GM12878 (cell line): ENCODE data around the gene TMEM266. TPM values are rescaled to one million over a fixed set of nuclear protein-coding genes. Genes with fewer than 3 reads are reported as not detected.

Experiments
- ATAC-seq: fragments of 200-7000 bp; cut with Tn5 transposase; 3 replicates; pipeline ENCODE4 v1.9.1; 2020; ENCODE audit warnings: mild to moderate bottlenecking, moderate library complexity
- BruUV-seq: library from RNA; stranded (reverse); fragments of 400-500 nt; replicated peaks from 2 replicates; lab custom pipeline; 2021; lab: Mats Ljungman, UMichigan
- CTCF ChIA-PET: fragments of 300-600 bp; sonication (Branson Sonifier 250); formaldehyde crosslinking; extraction: SDS; loops from one replicate; lab custom pipeline; 2021; ENCODE audit warnings: inconsistent platforms; lab: Yijun Ruan, JAX
- POLR2A ChIA-PET: fragments of 350-600 bp; formaldehyde crosslinking; extraction: SDS; loops from one replicate; lab custom pipeline; 2021; ENCODE audit warnings: inconsistent platforms; lab: Charles Lee
- RAD21 ChIA-PET: fragments of 300-600 bp; sonication (Branson Sonifier 250); formaldehyde crosslinking; loops from one replicate; lab custom pipeline; 2023; ENCODE audit warnings: antibody characterized with exemption; ENCODE audit not compliant: unreplicated experiment; lab: Charles Lee
- SMC1A ChIA-PET: fragments of 300-600 bp; sonication (Branson Sonifier 250); formaldehyde crosslinking; loops from one replicate; lab custom pipeline; 2023; ENCODE audit not compliant: unreplicated experiment, uncharacterized antibody; lab: Charles Lee
- DNase-seq: peaks from one replicate; pipeline ENCODE4 v3.0.0-alpha.2; 2011; ENCODE audit warnings: low read depth, low spot score
- FAIRE-seq: peaks from 3 replicates; lab custom pipeline; 2011; peaks lifted over from hg19 to GRCh38; lab: Jason Lieb, UNC
- H2AFZ ChIP-seq: 2 replicates; pipeline ENCODE4 v1.6.0; 2011; ENCODE audit warnings: low read depth, low read length, control low read depth; ENCODE audit not compliant: control insufficient read depth
- H3K27ac ChIP-seq: 2 replicates; pipeline ENCODE4 v1.5.1; 2011; ENCODE audit warnings: control low read depth; ENCODE audit not compliant: control insufficient read depth, insufficient read depth
- H3K27me3 ChIP-seq, 2 experiments: replicated peaks in 1 of 2; 2 replicates each; pipeline versions ENCODE4 v1.6.0 to v1.6.1; 2011; ENCODE audit warnings: low read length in 1 of 2; ENCODE audit not compliant: control insufficient read depth in 2 of 2, insufficient read depth in 2 of 2
- H3K36me3 ChIP-seq, 2 experiments: 2 replicates each; pipeline ENCODE4 v1.5.1; 2011; ENCODE audit warnings: low read length in 1 of 2; ENCODE audit not compliant: control insufficient read depth in 2 of 2, insufficient read depth in 2 of 2
- H3K4me1 ChIP-seq: 2 replicates; pipeline ENCODE4 v1.6.1; 2011; ENCODE audit warnings: mild to moderate bottlenecking, low read length, moderate library complexity, mixed read lengths; ENCODE audit not compliant: control insufficient read depth, insufficient read depth
- H3K4me2 ChIP-seq: 2 replicates; pipeline ENCODE4 v1.6.0; 2011; ENCODE audit warnings: control low read depth; ENCODE audit not compliant: control insufficient read depth, insufficient read depth
- H3K4me3 ChIP-seq: fragments of 200-600 bp; sonication (generic); 2 replicates; pipeline ENCODE4 v1.5.1; 2016
- H3K79me2 ChIP-seq: 2 replicates; pipeline ENCODE4 v1.6.0; 2011; ENCODE audit warnings: low read length; ENCODE audit not compliant: control insufficient read depth, insufficient read depth
- H3K9ac ChIP-seq: 2 replicates; pipeline ENCODE4 v1.8.0; 2011; ENCODE audit warnings: low read length, control low read depth, mixed read lengths; ENCODE audit not compliant: control insufficient read depth, insufficient read depth
- H3K9me3 ChIP-seq: replicated peaks from 3 replicates; pipeline ENCODE4 v1.5.1; 2011; ENCODE audit warnings: mild to moderate bottlenecking, low read length; ENCODE audit not compliant: control insufficient read depth, insufficient read depth
- H4K20me1 ChIP-seq: 2 replicates; pipeline ENCODE4 v1.6.0; 2011; ENCODE audit not compliant: control insufficient read depth, insufficient read depth
- CHD1 ChIP-seq: IDR thresholded peaks from 2 replicates; pipeline ENCODE4 v1.6.1; 2012; ENCODE audit warnings: low read depth, low read length, improper control_type of control experiment
- EGR1 ChIP-seq, 2 experiments: IDR thresholded peaks; 1 replicate in 1 of 2; 2 replicates in 1 of 2; pipeline ENCODE4 v1.6.1; 2011 to 2012; ENCODE audit warnings: low read depth in 2 of 2, low read length in 2 of 2, borderline replicate concordance in 1 of 2, mild to moderate bottlenecking in 1 of 2, moderate library complexity in 1 of 2
- FOS ChIP-seq: IDR thresholded peaks from 3 replicates; pipeline ENCODE4 v1.6.1; 2011; ENCODE audit warnings: borderline replicate concordance; ENCODE audit not compliant: insufficient read length; ENCODE audit errors: extremely low read depth
- MXI1 ChIP-seq: fragments of 150-350 bp; IDR thresholded peaks from 2 replicates; pipeline ENCODE4 v1.6.1; 2011; ENCODE audit warnings: low read depth, mild to moderate bottlenecking, inconsistent platforms, low read length, improper control_type of control experiment
- NR2C1 ChIP-seq: fragments of 450-650 bp; IDR thresholded peaks from 2 replicates; pipeline ENCODE4 v1.6.1; 2017; ENCODE audit warnings: antibody characterized with exemption, mild to moderate bottlenecking, moderate library complexity
- RB1 ChIP-seq: fragments of 450-650 bp; formaldehyde crosslinking; IDR thresholded peaks from 2 replicates; pipeline ENCODE4 v1.6.1; 2017; ENCODE audit warnings: mild to moderate bottlenecking, borderline replicate concordance
- WGBS: methylation state at CpG from one replicate; pipeline ENCODE4 v1.1.6; 2016; ENCODE audit warnings: low lambda C conversion rate; ENCODE audit not compliant: insufficient replicate concordance, insufficient coverage; ENCODE audit errors: missing lambda C conversion rate; 5-methylcytosine and 5-hydroxymethylcytosine counted together
- in situ Hi-C: fragments of 300-500 bp; cut with MboI; formaldehyde crosslinking; loops from 9 replicates; pipeline ENCODE4 v1.14.3; 2018; ENCODE audit warnings: mixed read lengths
- intact Hi-C: fragments of 100-400 bp; cut with micrococcal nuclease; formaldehyde crosslinking; loops from one replicate; pipeline ENCODE4 v1.14.2; 2022; ENCODE audit not compliant: unreplicated experiment
- polyA plus RNA-seq, 11 experiments: library from polyadenylated mRNA; depleted of rRNA in 4 of 11; unstranded in 6 of 11; stranded (reverse) in 5 of 11; fragments of >200 nt; fragmentation: Nextera tagmentation in 4 of 11; fragmentation: Illumina TruSeq in 1 of 11; extraction: Ambion mirVana in 4 of 11; extraction: Trizol in 1 of 11; gene quantifications; 1 replicate in 1 of 11; 2 replicates in 10 of 11; pipeline versions ENCODE4 v1.2.1 to v1.2.3, GENCODE V29; 2011 to 2016; ENCODE audit warnings: inconsistent platforms in 2 of 11, missing spikeins in 2 of 11, low read depth in 1 of 11
- total RNA-seq, 4 experiments: library from RNA; depleted of rRNA in 3 of 4; stranded (reverse); fragments of >200 nt in 3 of 4; fragmentation: Illumina TruSeq in 1 of 4; extraction: Trizol in 1 of 4; gene quantifications; 2 replicates each; pipeline versions ENCODE4 v1.2.1 to v1.2.3, GENCODE V29; 2013 to 2021
- TF ChIP-seq, protein P1 (sequence below): fragments of 450-650 bp; formaldehyde crosslinking; IDR thresholded peaks from 2 replicates; pipeline ENCODE4 v1.4.0; 2022; ENCODE audit warnings: mild to moderate bottlenecking, moderate library complexity

TMEM266 gene
- total and polyA plus RNA-seq, 10 of the 15 experiments (the other 5 are each of a cell fraction or from before 2014, with no cell fraction given) = 0.11 to 0.70 (median 0.39) TPM

- no peak overlapping the region for H2AFZ ChIP-seq
- DNase-seq (no peak), FAIRE-seq (no peak), ATAC-seq (no peak)
- H3K27me3 ChIP-seq = no peaks in the 10 kb centered on the region; a peak in 1 of 4 replicates
- ChIA-PET SMC1A (interaction anchor here (2.2 kb wide), 1 partner anchor 14 kb away, joined by 6 read pairs; no protein-coding TSS in a partner anchor), RAD21 (interaction anchor here (1.1 kb wide), 1 partner anchor 261 kb away, joined by 4 read pairs; no protein-coding TSS in a partner anchor), POLR2A (interaction anchor here (0.5 kb wide), 1 partner anchor 104 kb away, joined by 4 read pairs; no protein-coding TSS in a partner anchor), CTCF (interaction anchor here (0.9 kb wide), 1 partner anchor 69 kb away, joined by 3 read pairs; no protein-coding TSS in a partner anchor)
- 10% methylated on average over 4 of the region's 4 CpGs for WGBS
- intact Hi-C loops = no loop called here
- no peaks in the 10 kb centered on the region for H3K79me2 ChIP-seq
- H3K27ac ChIP-seq = no peak overlapping the region
- in situ Hi-C loops = no loop called here
- no peak overlapping the region for H3K9ac ChIP-seq
- BruUV-seq = no TSS peak
- no peak for TF ChIP-seq NR2C1
- no peak for TF ChIP-seq RB1
- TF ChIP-seq, protein P1, sequence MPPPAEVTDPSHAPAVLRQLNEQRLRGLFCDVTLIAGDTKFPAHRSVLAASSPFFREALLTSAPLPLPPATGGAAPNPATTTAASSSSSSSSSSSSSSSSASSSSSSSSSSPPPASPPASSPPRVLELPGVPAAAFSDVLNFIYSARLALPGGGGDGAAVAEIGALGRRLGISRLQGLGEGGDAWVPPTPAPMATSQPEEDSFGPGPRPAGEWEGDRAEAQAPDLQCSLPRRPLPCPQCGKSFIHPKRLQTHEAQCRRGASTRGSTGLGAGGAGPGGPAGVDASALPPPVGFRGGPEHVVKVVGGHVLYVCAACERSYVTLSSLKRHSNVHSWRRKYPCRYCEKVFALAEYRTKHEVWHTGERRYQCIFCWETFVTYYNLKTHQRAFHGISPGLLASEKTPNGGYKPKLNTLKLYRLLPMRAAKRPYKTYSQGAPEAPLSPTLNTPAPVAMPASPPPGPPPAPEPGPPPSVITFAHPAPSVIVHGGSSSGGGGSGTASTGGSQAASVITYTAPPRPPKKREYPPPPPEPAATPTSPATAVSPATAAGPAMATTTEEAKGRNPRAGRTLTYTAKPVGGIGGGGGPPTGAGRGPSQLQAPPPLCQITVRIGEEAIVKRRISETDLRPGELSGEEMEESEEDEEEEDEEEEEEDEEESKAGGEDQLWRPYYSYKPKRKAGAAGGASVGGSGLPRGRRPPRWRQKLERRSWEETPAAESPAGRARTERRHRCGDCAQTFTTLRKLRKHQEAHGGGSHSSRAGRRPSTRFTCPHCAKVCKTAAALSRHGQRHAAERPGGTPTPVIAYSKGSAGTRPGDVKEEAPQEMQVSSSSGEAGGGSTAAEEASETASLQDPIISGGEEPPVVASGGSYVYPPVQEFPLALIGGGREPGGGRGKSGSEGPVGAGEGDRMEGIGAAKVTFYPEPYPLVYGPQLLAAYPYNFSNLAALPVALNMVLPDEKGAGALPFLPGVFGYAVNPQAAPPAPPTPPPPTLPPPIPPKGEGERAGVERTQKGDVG (CRISPR knock-in tag) = no peak
- TF ChIP-seq FOS = no peak
- TF ChIP-seq EGR1 (IDR thresholded peaks at IDR 0.05; ENCODE audit: borderline replicate concordance in 1 of 2, low read depth in 2 of 2, low read length in 2 of 2) = no peak
- TF ChIP-seq CHD1 = no peak
- no peak for TF ChIP-seq MXI1
- no peaks in the 10 kb centered on the region for H3K4me1 ChIP-seq
- no peak overlapping the region for H3K4me2 ChIP-seq
- H3K9me3 ChIP-seq = no peaks in the 10 kb centered on the region
- H3K36me3 ChIP-seq = no peaks in the 10 kb centered on the region
- H3K4me3 ChIP-seq = no peak overlapping the region
- no peaks in the 10 kb centered on the region for H4K20me1 ChIP-seq
Measured at GRCh38 chr15:76070921-76071635, 11.3 kb downstream of the TMEM266 start.
